DND-41 (cell line): ENCODE data around the gene MMD.

Source experiments
- ATAC-seq: fragments of 200-7000 bp; cut with Tn5 transposase; 3 replicates; pipeline ENCODE4 v1.9.1; 2021; ENCODE audit warnings: low read depth; ENCODE audit not compliant: insufficient read depth
- DNase-seq: peaks from one replicate; pipeline ENCODE4 v3.0.0-alpha.2; 2020
- H2AFZ ChIP-seq: 2 replicates; pipeline ENCODE4 v1.6.0; 2012; ENCODE audit warnings: low read depth, low read length
- H3K27ac ChIP-seq: 2 replicates; pipeline ENCODE4 v1.5.1; 2012; ENCODE audit warnings: low read length, inconsistent platforms
- H3K27me3 ChIP-seq: fragments of 200-600 bp; sonication (generic); 2 replicates; pipeline ENCODE4 v1.6.0; 2012; ENCODE audit warnings: low read length, mild to moderate bottlenecking, inconsistent platforms; ENCODE audit not compliant: insufficient read depth, poor library complexity
- H3K36me3 ChIP-seq: 2 replicates; pipeline ENCODE4 v1.5.1; 2012; ENCODE audit warnings: low read length, inconsistent platforms; ENCODE audit not compliant: insufficient read depth
- H3K4me1 ChIP-seq: 2 replicates; pipeline ENCODE4 v1.5.1; 2012; ENCODE audit warnings: mild to moderate bottlenecking, low read length; ENCODE audit not compliant: insufficient read depth
- H3K4me2 ChIP-seq: 2 replicates; pipeline ENCODE4 v1.6.0; 2012; ENCODE audit warnings: mild to moderate bottlenecking, moderate library complexity, low read length, inconsistent platforms; ENCODE audit not compliant: insufficient read depth
- H3K4me3 ChIP-seq, 2 experiments: fragments of 200-600 bp in 1 of 2; shearing (Covaris generic) in 1 of 2; 2 replicates each; pipeline ENCODE4 v1.5.1; 2012 to 2016; ENCODE audit warnings: inconsistent platforms in 2 of 2, low read length in 2 of 2, mild to moderate bottlenecking in 2 of 2, low read depth in 1 of 2, moderate library complexity in 1 of 2
- H3K79me2 ChIP-seq: 2 replicates; pipeline ENCODE4 v1.6.0; 2012; ENCODE audit warnings: low read length, inconsistent platforms; ENCODE audit not compliant: insufficient read depth
- H3K9ac ChIP-seq: 2 replicates; pipeline ENCODE4 v1.6.0; 2012; ENCODE audit warnings: low read depth, mild to moderate bottlenecking, inconsistent platforms, low read length, moderate library complexity
- H3K9me3 ChIP-seq: 2 replicates; pipeline ENCODE4 v1.5.1; 2012; ENCODE audit warnings: low read length, moderate library complexity, mild to moderate bottlenecking, inconsistent platforms; ENCODE audit not compliant: insufficient read depth, severe bottlenecking
- H4K20me1 ChIP-seq: 2 replicates; pipeline ENCODE4 v1.6.0; 2012; ENCODE audit warnings: low read length; ENCODE audit not compliant: insufficient read depth
- CTCF ChIP-seq: IDR thresholded peaks from 2 replicates; pipeline ENCODE4 v1.5.1; 2012; ENCODE audit warnings: borderline replicate concordance, low read length, moderate library complexity, mild to moderate bottlenecking; ENCODE audit not compliant: poor library complexity, severe bottlenecking; ENCODE audit errors: extremely low read depth
- EZH2 ChIP-seq: IDR thresholded peaks from 3 replicates; pipeline ENCODE4 v1.6.1; 2012; ENCODE audit warnings: borderline replicate concordance, low read depth, mild to moderate bottlenecking, moderate library complexity, low read length, inconsistent platforms; ENCODE audit not compliant: severe bottlenecking

The MMD gene

GRCh38 chr17:55343900-55344513 lies 77.6 kb downstream of the MMD start:
- TF ChIP-seq CTCF (no peak), EZH2 (no peak)
- Histone ChIP-seq H3K36me3 (no peaks in the 10 kb centered on the region), H3K27ac (peak overlapping the region; percentile 79), H3K4me3 (no peak overlapping the region), H4K20me1 (no peaks in the 10 kb centered on the region), H3K27me3 (no peaks in the 10 kb centered on the region), H3K79me2 (no peaks in the 10 kb centered on the region), H3K9me3 (no peaks in the 10 kb centered on the region), H3K9ac (peak overlapping the region; percentile 27), H2AFZ (no peak overlapping the region), H3K4me2 (peak overlapping the region; percentile 46), H3K4me1 (peaks cover 45% of the 10 kb centered on the region)
- peak; percentile 30 for DNase-seq
- peak; percentile 43 for ATAC-seq

- no peak overlapping the region for H2AFZ ChIP-seq
- no peaks in the 10 kb centered on the region for H3K9me3 ChIP-seq
- peaks cover 41% of the 10 kb centered on the region for H3K4me1 ChIP-seq
- peak overlapping the region; percentile 71 for H3K27ac ChIP-seq
- DNase-seq (no peak), ATAC-seq (no peak)
- H3K27me3 ChIP-seq = no peaks in the 10 kb centered on the region
- H4K20me1 ChIP-seq = no peaks in the 10 kb centered on the region
- H3K79me2 ChIP-seq = no peaks in the 10 kb centered on the region
- H3K4me2 ChIP-seq = peak overlapping the region; percentile 46
- no peaks in the 10 kb centered on the region for H3K36me3 ChIP-seq
- H3K9ac ChIP-seq = peak overlapping the region; percentile 27
- TF ChIP-seq CTCF (no peak), EZH2 (no peak)
- H3K4me3 ChIP-seq = peak overlapping the region in 1 of 2 experiments; percentile 7; a peak in 1 of 4 replicates
Measured at GRCh38 chr17:55342800-55343585, 78.6 kb downstream of the MMD start.
